GM21529 (cell line): ENCODE results near the gene TMOD1.
"Not testable (repeated sequence)": the region's sequence is repeated elsewhere in the genome, so short reads cannot be mapped to it uniquely, and the experiment has no call there.

Experiments used
- ATAC-seq: cut with Tn5 transposase; IDR thresholded peaks from one replicate; pipeline ENCODE4 v1.9.1; 2021; ENCODE audit not compliant: unreplicated experiment

The TMOD1 gene

DNA sequence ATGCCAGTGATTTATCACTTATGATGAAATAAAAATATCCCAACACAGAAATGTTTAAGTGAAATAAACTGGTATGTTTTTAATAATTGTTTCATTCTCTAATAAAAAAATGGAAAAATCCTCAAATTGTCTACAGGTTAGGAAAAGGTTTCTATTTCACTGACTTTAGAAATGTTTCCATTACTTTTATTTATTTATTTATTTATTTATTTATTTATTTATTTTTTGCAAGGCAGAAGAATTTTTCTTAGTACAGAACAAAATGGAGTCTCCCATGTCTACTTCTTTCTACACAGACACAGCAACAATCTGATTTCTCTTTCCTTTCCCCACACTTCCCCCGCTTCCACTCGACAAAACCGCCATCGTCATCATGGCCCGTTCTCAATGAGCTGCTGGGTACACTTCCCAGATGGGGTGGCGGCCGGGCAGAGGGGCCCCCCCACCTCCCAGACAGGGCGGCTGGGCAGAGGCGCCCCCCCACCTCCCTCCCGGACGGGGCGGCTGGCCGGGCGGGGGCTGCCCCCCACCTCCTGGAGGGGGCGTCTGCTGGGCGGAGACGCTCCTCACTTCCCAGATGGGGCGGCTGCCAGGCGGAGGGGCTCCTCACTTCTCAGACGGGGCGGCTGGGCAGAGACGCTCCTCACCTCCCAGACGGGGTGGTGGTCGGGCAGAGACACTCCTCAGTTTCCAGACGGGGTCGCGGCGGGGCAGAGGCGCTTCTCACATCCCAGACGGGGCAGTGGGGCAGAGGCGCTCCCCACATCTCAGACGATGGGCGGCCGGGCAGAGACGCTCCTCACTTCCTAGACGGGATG lies 3.7 kb upstream of the TMOD1 start:
- not testable (repeated sequence) for ATAC-seq

DNA sequence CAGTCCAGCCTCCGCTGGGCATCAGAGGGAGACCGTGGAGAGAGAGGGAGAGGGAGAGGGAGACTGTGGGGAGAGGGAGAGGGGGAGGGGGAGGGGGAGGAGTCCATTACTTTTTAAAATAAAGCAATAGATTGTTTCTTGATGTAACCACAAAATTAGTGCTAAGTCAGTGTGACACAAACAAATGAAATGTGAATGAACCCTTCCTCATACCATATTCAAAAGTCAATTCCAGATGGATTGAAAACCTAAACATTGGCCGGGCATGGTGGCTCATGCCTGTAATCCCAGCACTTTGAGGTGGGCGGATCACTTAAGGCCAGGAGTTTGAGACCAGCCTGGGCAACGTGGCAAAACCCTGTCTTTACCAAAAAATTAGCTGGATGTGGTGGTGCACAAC lies 2.6 kb upstream of the TMOD1 start:
- not testable (repeated sequence) for ATAC-seq

GRCh38 chr9:97500263-97500662 lies 1.2 kb upstream of the TMOD1 start:
- no peak for ATAC-seq

DNA sequence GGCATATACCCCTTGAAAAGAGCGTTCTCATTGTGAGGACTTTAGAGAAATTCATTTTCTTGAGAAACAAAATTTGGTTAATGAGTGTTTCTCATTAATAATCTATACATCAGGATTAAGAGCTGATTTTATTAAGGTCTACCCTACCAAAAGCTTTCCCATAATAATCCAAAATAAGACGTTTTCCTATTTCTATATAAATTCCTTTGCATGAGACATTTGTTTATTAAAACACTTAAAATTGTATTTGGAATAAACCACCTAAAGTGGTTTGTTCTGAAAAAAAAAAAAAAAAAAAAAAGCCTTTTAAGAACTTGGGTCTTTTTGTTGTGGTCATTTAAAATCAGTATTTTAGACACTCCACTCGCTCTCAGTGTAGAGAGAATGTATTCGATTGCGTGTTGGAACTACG lies 695 bp upstream of the TMOD1 start:
- ATAC-seq, result no peak

GRCh38 chr9:97501972-97502221 lies 431 bp downstream of the TMOD1 start:
- peak; percentile 40 for ATAC-seq

- peak; percentile 28 for ATAC-seq
Measured at GRCh38 chr9:97502222-97502983, 937 bp downstream of the TMOD1 start.

DNA sequence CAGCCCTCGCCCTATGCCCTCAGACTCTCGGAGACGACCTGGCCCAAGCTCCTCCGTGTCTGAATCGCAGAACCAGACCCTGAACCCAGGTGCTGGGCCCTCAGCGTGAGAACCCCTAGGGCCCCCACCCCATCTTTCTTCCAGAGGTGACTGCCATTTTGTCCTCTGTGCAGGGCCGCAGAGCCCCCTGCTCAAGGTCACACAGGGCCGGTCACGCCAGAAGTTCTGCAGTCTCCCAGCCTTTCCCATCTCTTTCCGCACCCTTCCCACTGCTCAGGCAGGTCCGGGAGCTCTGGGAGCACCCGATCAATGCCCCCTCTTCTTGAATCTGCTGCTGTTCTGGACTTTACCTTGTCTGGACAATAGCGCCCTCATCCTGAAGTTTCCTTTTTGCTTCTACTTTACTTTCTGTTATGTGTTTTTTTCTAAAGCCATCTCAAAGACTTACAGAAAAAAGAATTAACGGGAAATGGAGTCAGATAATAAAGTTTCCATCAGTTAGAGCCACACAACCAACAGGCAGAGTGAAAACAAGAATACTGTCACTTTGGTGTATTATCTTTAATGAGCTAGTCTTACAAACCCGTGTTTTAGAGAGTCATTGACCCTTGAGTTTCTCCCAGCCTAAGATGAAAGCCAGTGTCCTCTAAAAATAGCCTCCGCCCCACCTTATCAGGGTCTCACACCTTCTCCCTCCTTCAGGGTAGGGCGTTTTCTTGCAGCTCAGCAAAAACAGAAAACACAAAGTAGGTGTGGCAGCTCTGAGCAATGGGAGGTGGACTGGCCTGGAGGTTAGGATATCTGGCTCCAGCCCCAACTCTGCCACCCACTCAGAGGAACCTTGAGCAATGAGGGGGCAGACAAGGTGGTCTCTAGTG lies 1.8 kb downstream of the TMOD1 start:
- ATAC-seq, result no peak

GRCh38 chr9:97503862-97504210 lies 2.4 kb downstream of the TMOD1 start:
- ATAC-seq, result no peak

- no peak for ATAC-seq
Measured at GRCh38 chr9:97504381-97505216, 3.1 kb downstream of the TMOD1 start.

- ATAC-seq, result no peak
Measured at GRCh38 chr9:97505845-97506244, 4.4 kb downstream of the TMOD1 start.

GRCh38 chr9:97506306-97506705 lies 4.8 kb downstream of the TMOD1 start:
- no peak for ATAC-seq

- no peak for ATAC-seq
Measured at GRCh38 chr9:97506787-97507186, 5.3 kb downstream of the TMOD1 start.

DNA sequence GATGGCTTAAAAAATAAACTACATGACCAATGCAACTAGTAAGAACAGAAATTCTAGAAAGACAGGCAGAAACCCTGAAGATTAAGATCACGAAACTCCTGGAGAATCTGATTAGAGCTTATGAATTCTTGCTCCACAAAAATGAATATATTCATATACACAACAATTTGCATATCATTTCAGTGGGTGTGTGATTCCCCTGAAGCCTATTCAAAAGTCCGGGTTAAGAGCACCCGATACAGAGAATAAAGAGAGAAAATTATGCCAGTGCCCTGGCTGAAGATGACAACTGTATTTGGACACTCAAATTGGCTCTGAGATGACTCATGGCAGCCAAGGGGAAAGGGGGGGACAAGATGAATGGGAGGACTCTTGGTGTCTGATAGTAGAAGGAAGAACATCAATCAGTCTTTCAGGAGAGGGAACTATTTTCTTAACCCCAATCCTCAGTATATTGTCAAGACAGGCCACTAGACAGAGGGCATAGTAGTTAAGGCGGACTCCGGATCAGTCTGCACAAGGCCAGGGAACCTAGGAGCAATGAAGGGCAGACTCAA lies 6.0 kb downstream of the TMOD1 start:
- no peak for ATAC-seq

GRCh38 chr9:97508852-97509251 lies 7.4 kb downstream of the TMOD1 start:
- ATAC-seq, result no peak

DNA sequence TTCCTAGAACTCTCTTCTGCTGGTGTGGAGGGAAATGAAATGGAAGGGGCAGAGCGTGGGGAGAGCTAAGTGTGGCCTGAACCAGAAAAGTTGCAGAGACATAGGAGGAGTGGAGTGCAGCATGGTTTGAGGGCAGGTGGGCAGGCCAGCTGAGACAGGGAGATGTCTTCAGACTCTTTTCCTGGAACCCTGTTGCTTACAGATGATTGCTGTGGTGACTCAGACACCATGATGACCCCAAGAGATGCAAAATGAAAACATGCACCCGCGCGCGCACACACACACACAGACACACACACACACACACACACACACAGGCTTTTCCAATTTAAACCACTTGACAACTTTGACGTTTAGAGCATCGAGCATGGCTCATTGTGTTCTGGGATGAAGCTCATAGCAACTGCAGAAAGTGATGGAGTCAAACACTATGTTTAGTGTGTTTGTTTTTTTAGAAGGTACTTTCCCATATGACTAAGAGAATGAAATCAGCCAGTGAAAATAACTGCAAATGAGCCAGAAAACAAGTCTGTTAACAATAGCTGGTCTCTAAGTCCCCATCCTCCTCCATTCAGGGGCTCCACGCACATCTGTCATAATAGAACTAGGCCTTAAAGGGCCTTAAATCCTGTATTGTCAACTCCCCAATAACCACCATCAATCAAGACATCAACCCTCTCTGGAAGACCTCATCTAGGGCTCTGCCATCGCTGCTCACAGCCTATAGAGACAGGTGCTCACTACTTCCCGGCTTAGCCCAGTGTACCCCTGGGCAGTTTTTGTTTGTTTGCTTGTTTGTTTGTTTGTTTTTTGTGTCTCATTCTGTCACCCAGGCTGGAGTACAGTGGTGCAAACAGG lies 9.6 kb downstream of the TMOD1 start:
- peak; percentile 67 for ATAC-seq

DNA sequence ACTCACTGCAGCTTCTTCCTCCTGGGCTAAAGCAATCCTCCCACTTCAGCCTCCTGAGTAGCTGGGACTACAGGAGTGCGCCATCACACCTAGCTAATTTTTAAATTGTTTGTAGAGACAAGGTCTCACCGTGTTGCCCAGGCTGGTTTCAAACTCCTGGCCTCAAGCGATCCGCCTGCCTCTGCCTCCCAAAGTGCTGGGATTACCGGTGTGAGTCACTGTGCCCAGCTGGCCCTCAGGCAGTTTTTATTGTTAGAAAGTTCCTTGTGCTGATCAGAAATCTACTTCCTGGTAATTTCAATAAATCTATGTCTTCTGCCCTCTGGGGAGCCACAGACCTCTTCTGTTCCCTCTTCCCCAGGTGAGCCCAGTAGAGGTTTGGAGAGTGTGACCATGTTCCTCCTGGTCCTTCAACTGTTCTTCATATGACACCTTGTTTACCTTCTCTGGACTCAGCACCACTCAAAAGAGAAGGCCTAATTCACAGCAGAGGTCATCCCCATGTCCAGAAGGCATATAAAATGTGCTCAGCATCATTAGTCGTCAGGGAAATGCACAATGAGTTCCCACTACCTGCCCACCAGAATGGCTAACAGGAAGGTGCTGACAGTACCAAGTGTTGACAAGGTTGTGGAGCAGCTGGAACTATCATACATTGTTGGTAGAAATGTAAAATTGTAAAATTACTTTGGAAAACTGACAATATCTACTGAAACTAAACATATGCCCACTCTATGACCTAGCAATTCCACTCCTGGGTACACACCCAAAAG lies 10.4 kb downstream of the TMOD1 start:
- no peak for ATAC-seq

DNA sequence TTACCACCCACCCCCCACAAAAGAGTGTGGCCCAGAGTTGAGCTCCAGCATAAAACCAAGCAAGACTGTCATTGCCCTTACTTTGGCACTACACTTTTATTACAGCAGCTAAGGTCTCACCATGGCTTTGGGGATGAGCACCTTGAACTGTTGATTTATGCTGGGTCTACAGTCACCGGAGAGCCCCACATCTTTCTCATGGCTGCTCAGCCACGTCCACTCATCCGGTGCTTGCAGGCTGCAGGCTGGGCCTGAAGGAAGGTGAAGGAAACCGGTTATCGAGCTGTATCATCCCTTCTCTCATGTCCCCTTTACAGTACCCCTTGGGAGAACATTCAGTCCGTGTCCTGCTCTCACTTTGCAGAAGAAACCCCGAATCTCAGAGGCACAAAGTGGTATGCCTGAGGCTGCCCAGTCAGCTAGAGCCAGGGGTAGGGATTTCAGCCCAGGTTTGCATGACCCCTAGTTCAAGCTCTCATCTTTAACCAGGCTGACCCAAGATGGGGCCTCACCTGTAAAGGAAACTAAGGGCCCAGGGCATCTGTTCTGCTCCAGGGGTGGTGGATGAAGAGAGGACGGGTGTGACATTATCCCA lies 11.6 kb downstream of the TMOD1 start:
- no peak for ATAC-seq

- ATAC-seq, result no peak
Measured at GRCh38 chr9:97514531-97514930, 13.1 kb downstream of the TMOD1 start.
